Upper lobe of left lung (tissue), 6 donors: Measurements from ENCODE around the gene TAF3. TPM values are rescaled to one million over a fixed set of nuclear protein-coding genes. Genes with fewer than 3 reads are reported as not detected.
A peak's percentile ranks its signal among the peaks of the same experiment; 100 is the strongest.

ENCODE experiments used
- ATAC-seq, 2 donors: fragments of 200-7000 bp; cut with Tn5 transposase; one replicate each; pipeline ENCODE4 v1.9.1; 2022; ENCODE audit warnings: mild to moderate bottlenecking in 2 of 2, moderate library complexity in 2 of 2; ENCODE audit not compliant: low FRiP score in 2 of 2
- DNase-seq, 2 donors: peaks; one replicate each; pipeline ENCODE4 v3.0.0-alpha.2; 2019 to 2020
- H3K27ac ChIP-seq, 4 donors: fragments of 200-600 bp; sonication (generic); one replicate each; pipeline ENCODE4 v1.5.1; 2016 to 2019
- H3K27me3 ChIP-seq, 4 donors: fragments of 200-600 bp; sonication (generic); one replicate each; pipeline ENCODE4 v1.5.1; 2017 to 2019
- H3K36me3 ChIP-seq, 4 donors: fragments of 200-600 bp; sonication (generic); one replicate each; pipeline ENCODE4 v1.5.1; 2016 to 2019
- H3K4me1 ChIP-seq, 4 donors: fragments of 200-600 bp; sonication (generic); one replicate each; pipeline ENCODE4 v1.5.1; 2018 to 2019
- H3K4me3 ChIP-seq, 4 donors: fragments of 200-600 bp; sonication (generic); one replicate each; pipeline ENCODE4 v1.5.1; 2017 to 2019; ENCODE audit warnings: mild to moderate bottlenecking in 2 of 4, moderate library complexity in 1 of 4
- H3K9me3 ChIP-seq, 4 donors: fragments of 200-600 bp; sonication (generic); one replicate each; pipeline ENCODE4 v1.5.1; 2018 to 2019
- CTCF ChIP-seq, 6 experiments: fragments of 450-650 bp in 4 of 6; fragments of 200-600 bp in 2 of 6; sonication (generic) in 2 of 6; IDR thresholded peaks; one replicate each; pipeline ENCODE4 v1.5.1; 2016 to 2019; ENCODE audit warnings: antibody characterized with exemption in 6 of 6
- EP300 ChIP-seq, 4 donors: sonication (generic); formaldehyde crosslinking; IDR thresholded peaks; one replicate each; pipeline ENCODE4 v1.5.1; 2017; ENCODE audit warnings: antibody characterized with exemption in 4 of 4, control low read depth in 2 of 4
- POLR2A ChIP-seq, 4 donors: fragments of 450-650 bp; IDR thresholded peaks; one replicate each; pipeline ENCODE4 v1.5.1; 2016 to 2017; ENCODE audit warnings: antibody characterized with exemption in 4 of 4, mild to moderate bottlenecking in 2 of 4
- POLR2AphosphoS5 ChIP-seq, 2 donors: sonication (generic); formaldehyde crosslinking; IDR thresholded peaks; one replicate each; pipeline ENCODE4 v1.5.1; 2017; ENCODE audit warnings: antibody characterized with exemption in 2 of 2
- WGBS, 2 donors: methylation state at CpG; one replicate each; pipeline ENCODE4 v1.1.5; 2017 to 2018; 5-methylcytosine and 5-hydroxymethylcytosine counted together
- total RNA-seq, 6 donors: library from RNA; depleted of rRNA in 4 of 6; stranded (reverse); fragments of >200 nt in 4 of 6; gene quantifications; one replicate each; pipeline versions ENCODE4 v1.1.0 to v1.2.1, GENCODE V29; 2016 to 2021
- donor health status: DM: no; HTN: no; CAD: no; lungs with moderate emphysema.
- donor health status: DM: no; HTN: yes; CAD: no; lungs with severe emphysema.

Gene TAF3
- total RNA-seq, 6 donors from 2014 or later = 6.8 to 16.8 (median 10.1) TPM

DNA sequence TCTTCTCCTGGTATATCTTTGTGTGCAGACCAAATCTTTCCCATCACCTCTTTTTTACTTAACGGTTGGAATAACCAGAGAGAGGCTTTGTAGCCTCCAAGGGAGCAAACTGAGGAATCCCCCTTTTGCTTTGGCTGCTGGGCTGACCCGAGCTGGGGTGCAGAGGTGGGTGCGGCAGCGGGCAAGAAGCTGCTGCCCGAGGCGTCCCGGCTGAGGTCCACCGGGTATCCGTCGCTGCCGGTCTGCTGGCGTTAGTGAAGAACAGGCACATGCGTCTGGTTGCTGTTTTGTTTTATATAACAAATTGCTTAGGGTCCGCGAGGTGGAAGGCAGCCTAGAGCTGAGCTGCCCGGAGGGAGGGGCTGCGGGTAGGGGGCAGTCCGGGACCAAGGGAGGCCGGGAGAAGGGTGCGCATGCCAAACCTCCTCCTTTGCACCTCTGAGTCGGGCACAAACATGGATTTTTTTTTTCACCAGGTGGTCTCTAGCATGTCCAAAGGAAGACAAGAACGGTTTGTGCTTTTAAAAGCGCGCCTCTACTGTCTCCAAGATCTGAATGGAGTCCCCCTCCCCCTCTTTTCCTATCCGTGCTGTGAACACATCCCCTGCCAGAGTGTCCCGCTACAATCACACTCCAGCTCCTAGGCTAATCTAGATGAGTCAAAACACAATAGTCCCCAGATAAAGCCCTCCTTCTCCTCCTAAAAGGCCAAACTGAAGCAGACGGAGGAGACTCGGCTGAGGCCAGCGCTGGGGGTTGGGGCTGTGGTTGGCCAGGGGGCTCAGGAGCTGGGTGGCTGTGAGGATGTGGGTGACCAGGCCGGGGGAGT, 229.4 kb downstream of the TAF3 start:
- 10 to 14% methylated on average over 23 to 30 of the region's 30 CpGs for WGBS, 2 donors
- Histone ChIP-seq H3K4me3 (no peak overlapping the region), H3K4me1 (peaks cover 55 to 68% (median 63%) of the 10 kb centered on the region in 4 donors)

DNA sequence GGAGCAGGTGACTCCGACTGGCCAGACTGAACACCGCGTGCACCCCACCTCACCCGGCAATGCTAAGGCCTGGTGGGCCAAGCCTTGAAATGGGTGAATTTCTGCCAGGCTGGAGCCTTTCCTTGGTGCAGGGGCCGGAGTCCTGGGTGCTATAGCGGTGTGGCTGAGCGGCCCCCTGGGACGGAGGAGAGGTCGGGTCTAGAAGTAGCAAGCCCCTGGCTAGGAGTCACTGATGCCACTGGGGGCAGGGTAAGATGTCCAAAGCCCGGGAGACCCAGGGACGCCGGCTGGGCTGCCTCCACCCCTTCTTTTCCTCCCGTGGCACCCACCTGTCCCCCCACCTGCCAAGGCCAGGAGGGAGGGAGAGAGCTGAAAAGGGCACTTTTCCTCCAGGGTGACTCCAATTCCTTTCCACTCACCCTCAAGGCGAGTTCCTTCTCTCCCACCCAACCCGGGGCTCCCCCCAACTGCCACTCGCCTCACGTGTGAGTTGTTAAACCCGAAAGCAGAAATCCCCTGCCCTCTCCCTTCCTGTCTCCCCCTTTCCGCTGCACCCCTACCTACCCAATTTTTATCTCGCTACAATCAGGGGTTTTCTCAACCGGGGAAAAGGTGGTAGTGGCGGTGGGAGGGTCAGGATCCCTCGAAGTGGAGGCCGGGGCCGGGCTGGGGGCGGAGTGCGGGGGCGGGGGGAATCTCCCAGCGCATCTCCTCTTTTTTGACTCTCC, 230.1 kb downstream of the TAF3 start:
- peaks cover 59 to 68% (median 63%) of the 10 kb centered on the region in 4 donors for H3K4me1 ChIP-seq
- TF ChIP-seq POLR2AphosphoS5 (IDR thresholded peaks at IDR 0.05) = no peak
- TF ChIP-seq POLR2A (IDR thresholded peaks at IDR 0.05) = no peak
- no peak for TF ChIP-seq CTCF (IDR thresholded peaks at IDR 0.05)
- no peak for TF ChIP-seq EP300 (IDR thresholded peaks at IDR 0.05)
- no peak overlapping the region for H3K4me3 ChIP-seq
- ATAC-seq (no peak), DNase-seq (peak in 1 of 2 donors; percentile 56)
- H3K27me3 ChIP-seq = peaks cover 2 to 99% (median 69%) of the 10 kb centered on the region in 4 donors
- no peaks in the 10 kb centered on the region for H3K36me3 ChIP-seq
- H3K27ac ChIP-seq = no peak overlapping the region
- H3K9me3 ChIP-seq = no peaks in the 10 kb centered on the region
- 6 to 10% methylated on average over 24 to 27 of the region's 29 CpGs for WGBS, 2 donors

More for the DNA sequence above, 229.4 kb downstream of the TAF3 start:
- peaks cover 2 to 98% (median 69%) of the 10 kb centered on the region in 4 donors for H3K27me3 ChIP-seq
- TF ChIP-seq POLR2A (IDR thresholded peaks at IDR 0.05) = no peak
- TF ChIP-seq CTCF (IDR thresholded peaks at IDR 0.05) = no peak
- no peak for TF ChIP-seq POLR2AphosphoS5 (IDR thresholded peaks at IDR 0.05)
- no peak for TF ChIP-seq EP300 (IDR thresholded peaks at IDR 0.05)
- no peaks in the 10 kb centered on the region for H3K9me3 ChIP-seq
- ATAC-seq (no peak), DNase-seq (peak in 1 of 2 donors; percentile 66)
- no peaks in the 10 kb centered on the region for H3K36me3 ChIP-seq
- H3K27ac ChIP-seq = no peak overlapping the region

DNA sequence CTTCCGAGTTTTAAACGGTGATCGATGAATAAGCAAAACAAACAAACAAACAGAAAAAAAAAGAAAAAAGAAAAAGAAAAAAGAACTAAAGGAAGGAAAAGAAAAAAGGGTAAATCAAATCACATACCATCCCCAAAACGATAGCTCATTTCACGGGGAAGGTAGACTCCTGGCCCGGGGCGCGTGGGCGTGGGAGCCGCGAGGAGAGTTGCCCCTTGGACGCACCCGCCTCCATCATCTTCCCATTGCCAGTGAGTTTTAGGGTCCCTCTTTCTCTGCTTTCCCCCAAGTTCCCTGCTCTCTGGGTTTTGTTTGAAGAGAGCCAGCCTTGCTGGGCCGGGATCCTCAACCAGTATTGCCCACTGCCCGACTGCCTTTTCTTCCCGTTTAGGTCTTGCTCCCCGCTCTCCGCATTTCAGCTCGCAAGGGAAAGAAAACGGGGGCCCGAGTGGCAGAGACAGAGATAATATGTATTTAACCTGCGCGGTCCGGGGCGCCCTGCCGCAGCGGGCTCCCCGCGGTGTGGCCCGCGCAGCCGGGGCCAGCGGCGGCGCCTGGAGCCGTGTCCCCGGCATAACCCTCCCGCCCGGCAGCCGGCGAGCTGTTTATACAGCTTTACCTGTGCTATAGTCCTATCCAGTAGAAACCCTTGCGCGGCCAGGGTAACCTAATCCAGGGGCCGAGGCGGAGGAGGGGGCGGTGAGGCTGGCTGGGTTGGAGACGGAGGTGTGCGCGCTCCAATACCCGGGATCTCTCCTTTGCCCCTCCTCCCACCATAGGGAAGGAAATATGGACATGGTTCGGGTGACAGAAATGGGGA, 230.9 kb downstream of the TAF3 start:
- Histone ChIP-seq H3K4me3 (peak overlapping the region in 3 of 4 donors; percentile 34 to 51 (median 46)), H3K4me1 (peaks cover 60 to 71% (median 63%) of the 10 kb centered on the region in 4 donors), H3K36me3 (no peaks in the 10 kb centered on the region), H3K27me3 (peaks cover 2 to 99% (median 69%) of the 10 kb centered on the region in 4 donors), H3K9me3 (no peaks in the 10 kb centered on the region), H3K27ac (no peak overlapping the region)
- 3 to 5% methylated on average over 42 to 48 of the region's 51 CpGs for WGBS, 2 donors
- TF ChIP-seq EP300 (IDR thresholded peaks at IDR 0.05) (no peak), CTCF (IDR thresholded peaks at IDR 0.05) (no peak), POLR2AphosphoS5 (IDR thresholded peaks at IDR 0.05) (no peak), POLR2A (IDR thresholded peaks at IDR 0.05) (no peak)
- DNase-seq = peak in 1 of 2 donors; percentile 71
- ATAC-seq = no peak

DNA sequence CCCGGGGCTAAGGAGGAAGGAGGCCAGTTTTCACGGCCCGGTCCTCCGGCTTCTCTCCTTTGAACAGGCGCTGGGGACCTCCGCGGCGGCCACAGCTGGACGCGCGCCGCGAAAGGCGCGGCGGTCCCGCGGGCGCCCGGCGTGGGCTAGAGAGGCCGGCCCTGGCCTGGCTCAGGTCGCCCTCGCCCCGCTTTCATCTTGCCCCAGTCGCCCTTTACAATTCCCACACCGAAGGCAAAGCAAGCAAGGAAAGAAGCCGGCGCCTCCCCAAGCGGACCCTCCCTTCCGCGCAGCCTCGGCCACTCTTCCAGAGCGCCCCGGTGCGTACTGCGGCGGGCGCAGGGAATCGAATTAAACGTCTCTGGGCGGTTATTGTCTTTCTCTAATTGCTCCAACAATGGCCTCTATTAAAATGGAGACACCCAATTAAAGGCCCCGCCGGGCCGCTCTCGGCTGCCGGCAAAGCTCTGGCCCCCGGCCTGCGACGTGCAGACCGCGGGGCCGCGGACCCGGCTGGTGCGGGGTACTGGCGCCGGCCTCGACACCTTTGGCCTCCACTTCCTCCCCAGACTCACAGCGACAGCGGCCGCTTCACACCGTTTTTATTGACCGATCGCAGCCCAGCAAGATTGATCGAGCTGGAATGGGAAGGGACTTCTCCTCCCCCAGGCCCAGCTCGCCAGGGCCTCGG, 231.7 kb downstream of the TAF3 start:
- H3K9me3 ChIP-seq = no peaks in the 10 kb centered on the region
- DNase-seq (peak in 1 of 2 donors; percentile 79), ATAC-seq (no peak)
- H3K27ac ChIP-seq = no peak overlapping the region
- H3K27me3 ChIP-seq = peaks cover 2 to 97% (median 66%) of the 10 kb centered on the region in 4 donors
- H3K4me3 ChIP-seq = peak overlapping the region in 3 of 4 donors; percentile 34 to 51 (median 46)
- peaks cover 58 to 71% (median 60%) of the 10 kb centered on the region in 4 donors for H3K4me1 ChIP-seq
- TF ChIP-seq CTCF (IDR thresholded peaks at IDR 0.05) (no peak), POLR2A (IDR thresholded peaks at IDR 0.05) (no peak), EP300 (IDR thresholded peaks at IDR 0.05) (no peak), POLR2AphosphoS5 (IDR thresholded peaks at IDR 0.05) (no peak)
- H3K36me3 ChIP-seq = no peaks in the 10 kb centered on the region
- 1 to 3% methylated on average over 41 to 63 of the region's 68 CpGs for WGBS, 2 donors
